ENCODE data around the gene FAH. TPM values are rescaled to one million over a fixed set of nuclear protein-coding genes. Genes with fewer than 3 reads are reported as not detected.

The FAH gene
- total and polyA plus RNA-seq, 2 experiments from 2014 or later = 24.9 to 28.8 TPM

DNA sequence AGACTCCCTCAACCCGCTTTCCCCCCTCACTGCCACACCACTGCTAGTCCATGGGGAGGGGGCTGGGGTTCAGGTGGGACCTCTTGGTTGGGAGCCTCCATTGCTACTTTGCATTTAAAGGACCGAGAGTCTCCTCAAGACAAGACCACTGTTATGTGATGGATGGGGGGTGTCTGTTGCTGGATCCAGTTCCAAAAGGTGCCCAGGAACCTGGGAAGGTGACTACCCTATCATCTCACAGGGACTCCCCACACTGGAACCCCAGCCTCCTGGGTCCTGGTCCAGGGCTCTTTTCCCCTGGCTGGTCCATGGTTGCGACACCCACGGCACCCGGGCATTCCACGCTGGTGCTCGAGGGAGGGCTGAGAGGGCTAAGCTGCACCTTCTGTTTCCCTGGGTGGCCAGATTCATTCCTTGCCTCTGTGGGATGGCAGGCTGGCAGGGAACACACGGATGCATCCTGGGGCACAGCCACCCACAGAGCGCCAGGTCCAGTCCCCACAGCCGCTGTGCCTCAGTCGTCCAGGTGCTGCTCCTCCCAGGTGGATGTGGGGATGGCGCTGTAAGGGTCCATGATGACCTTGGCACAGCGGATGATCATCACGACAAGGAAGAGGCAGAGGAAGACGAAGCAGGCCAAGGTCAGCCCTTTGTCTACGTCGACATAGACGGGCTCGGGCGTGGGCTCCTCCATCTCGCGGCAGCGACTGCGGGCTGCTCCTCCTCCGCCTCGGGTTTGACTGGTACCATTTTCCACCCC, 48.6 kb downstream of the FAH start:
- H3K27ac ChIP-seq = no peak overlapping the region
- in situ Hi-C loops (cut with MboI) = no loop called here

DNA sequence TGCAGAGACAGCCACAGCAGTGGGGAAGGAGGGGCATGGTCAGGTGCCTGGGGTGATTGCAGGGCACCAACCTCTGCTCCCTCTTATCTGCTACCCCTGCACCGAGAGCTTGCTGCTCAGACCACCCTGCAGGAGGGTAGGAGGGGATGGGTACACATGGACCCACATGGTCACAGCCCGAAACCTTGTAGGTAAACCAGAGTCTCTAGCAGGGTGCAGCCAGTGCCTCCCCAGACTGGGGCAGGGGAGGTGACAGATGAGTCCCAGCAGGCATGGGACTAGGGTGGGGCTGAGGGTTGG, 49.2 kb downstream of the FAH start:
- H3K9ac ChIP-seq = no peak overlapping the region
- in situ Hi-C loops (cut with MboI) = no loop called here
- 80 to 81% methylated on average over 2 of the region's 2 CpGs for WGBS, 2 experiments (ENCODE audit: low coverage in 1 of 2, low lambda C conversion rate in 2 of 2, missing lambda C conversion rate in 2 of 2)
- no peak overlapping the region for H3K4me2 ChIP-seq (ENCODE audit: unreplicated experiment)
- no peaks in the 10 kb centered on the region for H3K4me1 ChIP-seq (ENCODE audit: insufficient read depth)
- H3K4me3 ChIP-seq = no peak overlapping the region
- no peaks in the 10 kb centered on the region for H3F3A ChIP-seq (ENCODE audit: insufficient read depth)
- no peaks in the 10 kb centered on the region for H3K79me2 ChIP-seq (ENCODE audit: insufficient read depth)
- no peaks in the 10 kb centered on the region for H3K27me3 ChIP-seq (replicated peaks; ENCODE audit: insufficient read depth)
- TF ChIP-seq EZH2 (IDR thresholded peaks at IDR 0.05; ENCODE audit: insufficient read depth, poor library complexity, severe bottlenecking) (no peak), EZH2phosphoT487 (IDR thresholded peaks at IDR 0.05; ENCODE audit: insufficient read depth, low read depth) (no peak)
- DNase-seq = no peak
- no peak overlapping the region for H3K27ac ChIP-seq
- H3K9me3 ChIP-seq (ENCODE audit: low read depth) = no peaks in the 10 kb centered on the region
- H3K9me2 ChIP-seq (ENCODE audit: insufficient read depth) = no peaks in the 10 kb centered on the region
- no peaks in the 10 kb centered on the region for H4K20me1 ChIP-seq (ENCODE audit: insufficient read depth)
- H2AFZ ChIP-seq = no peak overlapping the region
- H3K36me3 ChIP-seq (ENCODE audit: low read depth) = no peaks in the 10 kb centered on the region

More for the DNA sequence above, 48.6 kb downstream of the FAH start:
- Histone ChIP-seq H3K9me3 (ENCODE audit: low read depth) (no peaks in the 10 kb centered on the region), H3K27me3 (replicated peaks; ENCODE audit: insufficient read depth) (no peaks in the 10 kb centered on the region), H3K4me2 (ENCODE audit: unreplicated experiment) (no peak overlapping the region), H4K20me1 (ENCODE audit: insufficient read depth) (no peaks in the 10 kb centered on the region), H3K36me3 (ENCODE audit: low read depth) (no peaks in the 10 kb centered on the region), H3K4me3 (no peak overlapping the region), H3K9me2 (ENCODE audit: insufficient read depth) (no peaks in the 10 kb centered on the region), H3F3A (ENCODE audit: insufficient read depth) (no peaks in the 10 kb centered on the region), H3K4me1 (ENCODE audit: insufficient read depth) (no peaks in the 10 kb centered on the region), H3K79me2 (ENCODE audit: insufficient read depth) (no peaks in the 10 kb centered on the region), H2AFZ (no peak overlapping the region), H3K9ac (no peak overlapping the region)
- 79 to 80% methylated on average over 22 to 26 of the region's 26 CpGs for WGBS, 2 experiments (ENCODE audit: low coverage in 1 of 2, low lambda C conversion rate in 2 of 2, missing lambda C conversion rate in 2 of 2)
- DNase-seq = no peak
- TF ChIP-seq EZH2 (IDR thresholded peaks at IDR 0.05; ENCODE audit: insufficient read depth, poor library complexity, severe bottlenecking) = no peak

DNA sequence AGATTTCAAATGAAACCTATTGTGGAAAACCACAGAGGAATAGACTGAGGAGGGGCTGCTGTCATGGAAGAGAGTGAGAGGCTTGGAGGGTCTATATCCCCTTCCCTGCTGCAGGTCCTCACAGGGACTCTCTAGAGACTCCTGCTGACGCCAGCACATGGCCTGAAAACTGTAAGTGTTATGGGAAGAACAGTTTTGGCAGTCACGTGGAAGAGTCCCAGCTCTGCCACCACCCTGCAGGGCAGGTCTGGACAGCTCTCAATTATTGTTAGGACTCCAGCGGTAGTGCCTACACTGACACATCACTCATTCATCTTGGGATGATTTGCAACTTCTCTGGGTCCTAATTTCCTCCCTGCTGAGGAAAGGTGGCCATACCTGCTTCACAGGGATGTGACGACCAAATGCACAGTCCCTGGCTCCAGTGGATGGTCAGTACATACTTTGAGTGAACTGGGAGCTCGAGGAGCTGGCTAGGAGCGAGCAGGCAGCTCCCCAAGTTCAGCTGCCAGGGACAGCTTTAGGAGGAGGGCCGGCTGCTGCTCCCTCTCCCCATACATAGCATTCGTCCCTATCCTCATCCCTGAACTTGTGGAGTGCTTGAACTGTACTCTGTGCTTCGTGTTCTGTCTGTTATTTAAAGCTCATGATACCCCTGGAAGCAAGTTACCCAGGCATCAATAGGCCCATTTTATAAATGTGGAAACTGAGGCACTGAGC, 50.0 kb downstream of the FAH start:
- no peak overlapping the region for H2AFZ ChIP-seq
- no peaks in the 10 kb centered on the region for H3K9me2 ChIP-seq (ENCODE audit: insufficient read depth)
- H3K27me3 ChIP-seq (replicated peaks; ENCODE audit: insufficient read depth) = no peaks in the 10 kb centered on the region
- no peaks in the 10 kb centered on the region for H3F3A ChIP-seq (ENCODE audit: insufficient read depth)
- H3K4me1 ChIP-seq (ENCODE audit: insufficient read depth) = no peaks in the 10 kb centered on the region
- no peaks in the 10 kb centered on the region for H3K9me3 ChIP-seq (ENCODE audit: low read depth)
- 33 to 36% methylated on average over 9 of the region's 9 CpGs for WGBS, 2 experiments (ENCODE audit: low coverage in 1 of 2, low lambda C conversion rate in 2 of 2, missing lambda C conversion rate in 2 of 2)
- H3K4me2 ChIP-seq (ENCODE audit: unreplicated experiment) = no peak overlapping the region
- no peak overlapping the region for H3K4me3 ChIP-seq
- in situ Hi-C loops (cut with MboI) = no loop called here
- H3K36me3 ChIP-seq (ENCODE audit: low read depth) = no peaks in the 10 kb centered on the region
- no peaks in the 10 kb centered on the region for H3K79me2 ChIP-seq (ENCODE audit: insufficient read depth)
- TF ChIP-seq EZH2 (IDR thresholded peaks at IDR 0.05; ENCODE audit: insufficient read depth, poor library complexity, severe bottlenecking) = no peak
- no peak for TF ChIP-seq EZH2phosphoT487 (IDR thresholded peaks at IDR 0.05; ENCODE audit: insufficient read depth, low read depth)
- H4K20me1 ChIP-seq (ENCODE audit: insufficient read depth) = no peaks in the 10 kb centered on the region
- no peak overlapping the region for H3K9ac ChIP-seq
- DNase-seq = no peak
- H3K27ac ChIP-seq = no peak overlapping the region

DNA sequence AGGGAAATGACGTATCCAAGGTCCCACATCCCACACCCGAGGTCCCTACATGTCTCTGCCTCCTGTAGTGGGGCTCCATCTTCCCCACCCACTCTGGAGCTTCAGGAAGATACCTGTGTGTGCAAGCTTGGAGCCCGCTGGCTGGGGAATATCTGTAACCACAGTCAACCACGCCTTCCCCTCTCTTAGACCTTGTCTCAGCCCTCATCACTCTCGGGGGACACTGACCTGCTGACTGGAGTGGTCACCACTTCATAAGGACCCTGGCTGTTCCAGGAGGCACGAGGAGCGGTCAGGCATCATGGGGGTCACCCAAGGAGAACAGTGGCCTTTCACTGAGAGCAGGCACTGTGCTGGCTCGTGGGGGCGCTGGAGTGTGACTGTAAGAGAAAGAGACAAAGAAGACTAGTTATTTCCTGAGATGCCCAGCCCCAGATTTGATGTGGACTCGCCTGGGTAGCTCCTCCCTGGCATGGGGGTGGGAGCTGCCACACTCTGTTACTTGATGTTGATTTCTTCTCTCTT, 50.6 kb downstream of the FAH start:
- in situ Hi-C loops (cut with MboI) = no loop called here
- Histone ChIP-seq H3F3A (ENCODE audit: insufficient read depth) (no peaks in the 10 kb centered on the region), H3K9me2 (ENCODE audit: insufficient read depth) (no peaks in the 10 kb centered on the region), H4K20me1 (ENCODE audit: insufficient read depth) (no peaks in the 10 kb centered on the region), H3K9ac (no peak overlapping the region), H3K79me2 (ENCODE audit: insufficient read depth) (no peaks in the 10 kb centered on the region), H3K9me3 (ENCODE audit: low read depth) (no peaks in the 10 kb centered on the region), H2AFZ (no peak overlapping the region), H3K4me2 (ENCODE audit: unreplicated experiment) (no peak overlapping the region), H3K27ac (no peak overlapping the region), H3K27me3 (replicated peaks; ENCODE audit: insufficient read depth) (no peaks in the 10 kb centered on the region), H3K4me3 (no peak overlapping the region), H3K4me1 (ENCODE audit: insufficient read depth) (no peaks in the 10 kb centered on the region), H3K36me3 (ENCODE audit: low read depth) (no peaks in the 10 kb centered on the region)
- TF ChIP-seq EZH2 (IDR thresholded peaks at IDR 0.05; ENCODE audit: insufficient read depth, poor library complexity, severe bottlenecking) = no peak
- no peak for TF ChIP-seq EZH2phosphoT487 (IDR thresholded peaks at IDR 0.05; ENCODE audit: insufficient read depth, low read depth)
- DNase-seq = no peak
- 52 to 53% methylated on average over 10 of the region's 10 CpGs for WGBS, 2 experiments (ENCODE audit: low coverage in 1 of 2, low lambda C conversion rate in 2 of 2, missing lambda C conversion rate in 2 of 2)
